GM23338 (cell line): ENCODE data around the gene NACA2. TPM values are rescaled to one million over a fixed set of nuclear protein-coding genes. Genes with fewer than 3 reads are reported as not detected.

Source experiments
- ATAC-seq: fragments of 200-7000 bp; cut with Tn5 transposase; 3 replicates; pipeline ENCODE4 v1.9.1; 2020
- DNase-seq: peaks from one replicate; pipeline ENCODE4 v3.0.0-alpha.2; 2015; ENCODE audit warnings: low spot score
- H2AFZ ChIP-seq: fragments of 200-600 bp; sonication (generic); 2 replicates; pipeline ENCODE4 v1.8.0; 2016; ENCODE audit warnings: antibody characterized with exemption, mild to moderate bottlenecking, moderate library complexity
- H3F3A ChIP-seq: fragments of 200-600 bp; sonication (generic); replicated peaks from 2 replicates; pipeline ENCODE4 v1.8.0; 2017; ENCODE audit warnings: antibody characterized with exemption, mixed run types, low read depth
- H3K27ac ChIP-seq: fragments of 200-600 bp; sonication (generic); 2 replicates; pipeline ENCODE4 v1.6.1; 2016; ENCODE audit warnings: low read depth
- H3K27me3 ChIP-seq: fragments of 200-600 bp; sonication (generic); 2 replicates; pipeline ENCODE4 v1.8.0; 2016; ENCODE audit warnings: mild to moderate bottlenecking, mixed run types, moderate library complexity; ENCODE audit not compliant: insufficient read depth
- H3K36me3 ChIP-seq: fragments of 200-600 bp; sonication (generic); 2 replicates; pipeline ENCODE4 v1.8.0; 2016; ENCODE audit warnings: mild to moderate bottlenecking; ENCODE audit not compliant: insufficient read depth
- H3K4me1 ChIP-seq: fragments of 200-600 bp; sonication (generic); 2 replicates; pipeline ENCODE4 v1.8.0; 2016; ENCODE audit warnings: mild to moderate bottlenecking, moderate library complexity; ENCODE audit not compliant: insufficient read depth
- H3K4me2 ChIP-seq: fragments of 200-600 bp; sonication (generic); 2 replicates; pipeline ENCODE4 v1.7.1; 2017; ENCODE audit warnings: mixed run types
- H3K4me3 ChIP-seq: fragments of 200-600 bp; sonication (generic); 2 replicates; pipeline ENCODE4 v1.6.1; 2016; ENCODE audit warnings: mixed run types
- H3K79me2 ChIP-seq: fragments of 200-600 bp; sonication (generic); replicated peaks from 2 replicates; pipeline ENCODE4 v1.8.0; 2017; ENCODE audit warnings: mild to moderate bottlenecking; ENCODE audit not compliant: insufficient read depth
- H3K9me2 ChIP-seq: fragments of 200-600 bp; sonication (generic); 2 replicates; pipeline ENCODE4 v1.8.0; 2017; ENCODE audit not compliant: insufficient read depth
- H4K20me1 ChIP-seq: fragments of 200-600 bp; sonication (generic); replicated peaks from 2 replicates; pipeline ENCODE4 v1.8.0; 2017; ENCODE audit warnings: mild to moderate bottlenecking; ENCODE audit not compliant: insufficient read depth
- H3K27ac Mint-ChIP-seq: 2 replicates; pipeline ENCODE4 v1.8.0; 2020; ENCODE audit warnings: inconsistent platforms, mild to moderate bottlenecking, moderate library complexity, mixed read lengths
- H3K27me3 Mint-ChIP-seq: 3 replicates; pipeline ENCODE4 v1.8.0; 2022; ENCODE audit warnings: low read depth, mild to moderate bottlenecking, moderate library complexity, mixed read lengths, inconsistent platforms; ENCODE audit not compliant: insufficient read depth, poor library complexity
- H3K36me3 Mint-ChIP-seq: 3 replicates; pipeline ENCODE4 v1.8.0; 2021; ENCODE audit warnings: low read depth, mild to moderate bottlenecking, inconsistent platforms, moderate library complexity, mixed read lengths
- H3K4me1 Mint-ChIP-seq: 3 replicates; pipeline ENCODE4 v1.8.0; 2020; ENCODE audit warnings: mild to moderate bottlenecking, inconsistent platforms, mixed read lengths
- H3K4me3 Mint-ChIP-seq: 3 replicates; pipeline ENCODE4 v1.8.0; 2021; ENCODE audit warnings: moderate library complexity, mild to moderate bottlenecking, inconsistent platforms, mixed read lengths
- H3K9me3 Mint-ChIP-seq: 3 replicates; pipeline ENCODE4 v1.8.0; 2020; ENCODE audit warnings: moderate library complexity, mild to moderate bottlenecking, inconsistent platforms, mixed read lengths
- EZH2 ChIP-seq: fragments of 200-600 bp; sonication (generic); IDR thresholded peaks from one replicate; pipeline ENCODE4 v1.8.0; 2017; ENCODE audit warnings: antibody characterized with exemption, mild to moderate bottlenecking, low read depth; ENCODE audit not compliant: unreplicated experiment
- NANOG ChIP-seq: IDR thresholded peaks from 2 replicates; pipeline ENCODE4 v1.6.1; 2016; ENCODE audit warnings: antibody characterized with exemption, borderline replicate concordance
- STAT1 ChIP-seq: IDR thresholded peaks from one replicate; pipeline ENCODE4 v1.6.1; 2016; ENCODE audit warnings: antibody characterized with exemption; ENCODE audit not compliant: unreplicated experiment
- ZNF114 ChIP-seq: fragments of 250-450 bp; sonication (Bioruptor Pico); IDR thresholded peaks from 2 replicates; pipeline ENCODE4 v1.5.0; 2020; ENCODE audit warnings: mild to moderate bottlenecking, moderate library complexity
- ZNF462 ChIP-seq: fragments of 250-450 bp; sonication (Bioruptor Pico); IDR thresholded peaks from 2 replicates; pipeline ENCODE4 v1.5.0; 2020; ENCODE audit warnings: mild to moderate bottlenecking, moderate library complexity
- polyA plus RNA-seq: library from polyadenylated mRNA; unstranded; fragments of >200 nt; fragmentation: Nextera tagmentation; extraction: Ambion mirVana; gene quantifications from 2 replicates; pipeline ENCODE4 v1.2.1, GENCODE V29; 2016
- total RNA-seq: library from RNA; depleted of rRNA; stranded (reverse); fragments of >200 nt; shearing (Covaris generic); gene quantifications from 2 replicates; pipeline ENCODE4 v1.2.3, GENCODE V29; 2014

Gene NACA2
- total and polyA plus RNA-seq, 2 experiments from 2014 or later, result 0.65 TPM; not detected in 1

GRCh38 chr17:61619953-61620352 is 28.9 kb upstream of the NACA2 start (continued):
- TF ChIP-seq ZNF462 (CRISPR knock-in tag) (no peak), NANOG (no peak), STAT1 (no peak), EZH2 (no peak), ZNF114 (no peak)

GRCh38 chr17:61619493-61619892 is 28.5 kb upstream of the NACA2 start:
- Mint-ChIP-seq H3K27ac (no peak overlapping the region), H3K36me3 (peaks cover 21% of the 10 kb centered on the region; the same call in 2 of the 3 replicates), H3K9me3 (peaks cover 28% of the 10 kb centered on the region), H3K4me1 (peaks cover 9% of the 10 kb centered on the region), H3K27me3 (no peaks in the 10 kb centered on the region), H3K4me3 (no peak overlapping the region)
- ATAC-seq (no peak), DNase-seq (peak; percentile 6)
- H3K27ac ChIP-seq, result no peak overlapping the region
- no peak overlapping the region for H3K4me2 ChIP-seq
- peaks cover 7% of the 10 kb centered on the region for H3K36me3 ChIP-seq
- H3K79me2 ChIP-seq, result no peaks in the 10 kb centered on the region
- H2AFZ ChIP-seq, result no peak overlapping the region
- H3K27me3 ChIP-seq, result no peaks in the 10 kb centered on the region
- no peak overlapping the region for H3K4me3 ChIP-seq
- no peak for TF ChIP-seq STAT1
- TF ChIP-seq NANOG, result no peak
- TF ChIP-seq ZNF462 (CRISPR knock-in tag), result no peak
- no peaks in the 10 kb centered on the region for H3K4me1 ChIP-seq
- 0 out of 2 replicates have a peak, but pooled peaks cover 4% of the 10 kb centered on the region for H3K9me2 ChIP-seq
- H4K20me1 ChIP-seq, result no peaks in the 10 kb centered on the region
- no peaks in the 10 kb centered on the region for H3F3A ChIP-seq
